CD4-positive, alpha-beta memory T cell (primary cell): ENCODE measurements around the gene COG8. TPM values are rescaled to one million over a fixed set of nuclear protein-coding genes. Genes with fewer than 3 reads are reported as not detected.

Experiments
- CTCF ChIA-PET: fragments of 350-600 bp; sonication (Branson Sonifier 250); formaldehyde crosslinking; loops from one replicate; lab custom pipeline; 2021; ENCODE audit warnings: inconsistent platforms; ENCODE audit not compliant: partially characterized antibody; lab: Charles Lee
- POLR2A ChIA-PET: fragments of 350-600 bp; sonication (Branson Sonifier 250); formaldehyde crosslinking; loops from one replicate; lab custom pipeline; 2021; ENCODE audit not compliant: partially characterized antibody; lab: Charles Lee
- DNase-seq, 5 donors: peaks; one replicate each; pipeline versions ENCODE4 v3.0.0 to v3.0.0-alpha.2; 2020 to 2022; ENCODE audit warnings: mixed read lengths in 1 of 5
- H3K27ac ChIP-seq: one replicate; pipeline ENCODE4 v1.7.0; 2013; ENCODE audit warnings: low read depth, low read length
- H3K27me3 ChIP-seq: 2 replicates; pipeline ENCODE4 v1.7.0; 2013; ENCODE audit warnings: mild to moderate bottlenecking, low read length, moderate library complexity; ENCODE audit not compliant: insufficient read depth
- H3K36me3 ChIP-seq: 2 replicates; pipeline ENCODE4 v1.7.0; 2013; ENCODE audit warnings: mild to moderate bottlenecking, low read length, moderate library complexity; ENCODE audit not compliant: insufficient read depth
- H3K4me1 ChIP-seq: 2 replicates; pipeline ENCODE4 v1.7.0; 2013; ENCODE audit warnings: mild to moderate bottlenecking, low read length, moderate library complexity; ENCODE audit not compliant: insufficient read depth
- H3K4me3 ChIP-seq, 2 donors: one replicate each; pipeline ENCODE4 v1.7.0; 2013; ENCODE audit warnings: low read length in 2 of 2, mild to moderate bottlenecking in 1 of 2
- H3K9me3 ChIP-seq, 2 donors: one replicate each; pipeline ENCODE4 v1.7.0; 2013; ENCODE audit warnings: low read length in 2 of 2, control low read depth in 1 of 2; ENCODE audit not compliant: control insufficient read depth in 1 of 2
- H3K27ac Mint-ChIP-seq, 7 donors: one replicate each; pipeline ENCODE4 v1.8.0; 2020 to 2021; ENCODE audit warnings: mixed read lengths in 7 of 7, mild to moderate bottlenecking in 6 of 7, inconsistent platforms in 3 of 7, moderate library complexity in 3 of 7
- H3K27me3 Mint-ChIP-seq, 2 donors: one replicate each; pipeline ENCODE4 v1.8.0; 2020 to 2021; ENCODE audit warnings: mixed read lengths in 2 of 2
- H3K36me3 Mint-ChIP-seq, 2 donors: one replicate each; pipeline ENCODE4 v1.8.0; 2020 to 2021; ENCODE audit warnings: mixed read lengths in 2 of 2, inconsistent platforms in 1 of 2, mild to moderate bottlenecking in 1 of 2
- H3K4me1 Mint-ChIP-seq, 4 donors: one replicate each; pipeline ENCODE4 v1.8.0; 2020 to 2021; ENCODE audit warnings: mixed read lengths in 4 of 4, mild to moderate bottlenecking in 1 of 4
- H3K4me3 Mint-ChIP-seq, 8 donors: one replicate each; pipeline ENCODE4 v1.8.0; 2020 to 2021; ENCODE audit warnings: mixed read lengths in 8 of 8, mild to moderate bottlenecking in 7 of 8, moderate library complexity in 6 of 8, inconsistent platforms in 3 of 8
- H3K9me3 Mint-ChIP-seq, 8 donors: one replicate each; pipeline ENCODE4 v1.8.0; 2020 to 2021; ENCODE audit warnings: mixed read lengths in 8 of 8, mild to moderate bottlenecking in 5 of 8, inconsistent platforms in 3 of 8, moderate library complexity in 1 of 8
- intact Hi-C: fragments of 100-400 bp; cut with micrococcal nuclease; formaldehyde crosslinking; loops from one replicate; pipeline ENCODE4 v1.15.1; 2023
- polyA plus RNA-seq, 2 donors: library from polyadenylated mRNA; unstranded; fragments of 300-500 nt; fragmentation: Illumina TruSeq; gene quantifications; one replicate each; pipeline ENCODE4 v1.2.3, GENCODE V29; 2021
- total RNA-seq, 2 experiments: library from RNA; stranded (reverse); gene quantifications; one replicate each; pipeline ENCODE4 v1.2.3, GENCODE V29; 2021

Gene COG8
- total and polyA plus RNA-seq, 4 experiments from 2014 or later, result 31.3 to 66.1 (median 50.0) TPM

DNA sequence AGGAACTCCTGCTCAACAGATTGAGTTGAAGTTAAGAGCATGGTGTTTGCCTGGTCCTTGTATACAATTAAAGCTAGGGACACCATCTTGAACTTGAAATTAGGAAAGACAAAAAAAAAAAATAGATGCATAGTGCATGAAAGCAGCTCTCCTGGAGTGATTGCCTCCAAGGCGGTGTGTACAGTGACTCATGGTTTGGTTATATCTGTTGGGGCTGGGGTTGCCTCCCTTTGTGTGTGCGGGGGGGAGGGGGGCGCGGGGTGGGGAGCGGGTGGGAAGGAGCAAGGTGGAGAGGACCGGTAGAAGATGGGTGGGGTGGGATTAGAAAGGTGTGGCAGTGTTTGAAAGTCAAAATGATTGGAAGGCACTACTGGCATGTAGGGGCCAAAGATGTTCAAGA is 8.9 kb upstream of the COG8 start:
- Histone ChIP-seq H3K9me3 (no peaks in the 10 kb centered on the region), H3K4me3 (no peak overlapping the region), H3K4me1 (no peaks in the 10 kb centered on the region), H3K36me3 (peaks cover 5% of the 10 kb centered on the region), H3K27ac (no peak overlapping the region), H3K27me3 (no peaks in the 10 kb centered on the region)
- Mint-ChIP-seq H3K4me3 (no peak overlapping the region), H3K27ac (peak overlapping the region in 1 of 7 donors; percentile 41), H3K9me3 (peaks cover 0 to 2% (median 0%) of the 10 kb centered on the region in 8 donors), H3K27me3 (no peaks in the 10 kb centered on the region), H3K36me3 (peaks cover 5 to 36% of the 10 kb centered on the region in 2 donors), H3K4me1 (peaks cover 1 to 4% (median 3%) of the 10 kb centered on the region in 4 donors)
- ChIA-PET POLR2A (no interaction called here), CTCF (no interaction called here)
- DNase-seq, result no peak
- intact Hi-C loops, result no loop called here

DNA sequence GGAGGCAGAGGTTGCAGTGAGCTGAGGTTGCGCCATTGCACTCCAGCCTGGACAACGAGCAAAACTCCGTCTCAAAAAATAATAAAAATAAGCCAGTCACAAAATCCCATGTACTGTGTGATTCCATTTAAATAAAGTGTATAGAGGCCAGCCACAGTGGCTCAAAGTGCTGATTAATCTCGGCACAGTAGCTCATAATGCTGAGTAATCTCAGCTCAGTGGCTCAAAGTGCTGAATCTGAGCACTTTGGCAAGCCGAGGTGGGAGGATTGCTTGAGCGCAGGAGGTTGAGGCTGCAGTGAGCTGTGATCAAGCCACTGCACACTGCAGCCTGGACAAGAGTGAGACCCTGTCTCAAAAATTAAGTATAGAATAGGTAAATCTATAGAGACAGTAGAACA is 7.3 kb upstream of the COG8 start:
- peaks cover 6 to 33% of the 10 kb centered on the region in 2 donors for H3K36me3 Mint-ChIP-seq

GRCh38 chr16:69345923-69346322 is 6.6 kb upstream of the COG8 start:
- Histone ChIP-seq H3K4me1 (peaks cover 7% of the 10 kb centered on the region), H3K9me3 (no peaks in the 10 kb centered on the region), H3K27ac (no peak overlapping the region), H3K4me3 (no peak overlapping the region), H3K36me3 (peaks cover 23% of the 10 kb centered on the region), H3K27me3 (no peaks in the 10 kb centered on the region)
- Mint-ChIP-seq H3K9me3 (no peaks in the 10 kb centered on the region), H3K27me3 (no peaks in the 10 kb centered on the region), H3K36me3 (peaks cover 13 to 35% of the 10 kb centered on the region in 2 donors), H3K4me1 (peaks cover 7 to 17% (median 12%) of the 10 kb centered on the region in 4 donors), H3K4me3 (no peak overlapping the region), H3K27ac (peak overlapping the region in 1 of 7 donors; percentile 56)
- intact Hi-C loops, result no loop called here
- CTCF ChIA-PET, result no interaction called here
- POLR2A ChIA-PET, result no interaction called here
- DNase-seq, result no peak

More for the DNA sequence above, 7.3 kb upstream of the COG8 start:
- H3K27me3 Mint-ChIP-seq, result no peaks in the 10 kb centered on the region
- no peak overlapping the region for H3K27ac ChIP-seq
- peaks cover 15% of the 10 kb centered on the region for H3K36me3 ChIP-seq
- CTCF ChIA-PET, result no interaction called here
- no peaks in the 10 kb centered on the region for H3K27me3 ChIP-seq
- peak overlapping the region in 1 of 7 donors; percentile 2 for H3K27ac Mint-ChIP-seq
- H3K4me3 ChIP-seq, result no peak overlapping the region
- no peaks in the 10 kb centered on the region for H3K4me1 ChIP-seq
- intact Hi-C loops, result no loop called here
- H3K9me3 Mint-ChIP-seq, result no peaks in the 10 kb centered on the region
- DNase-seq, result no peak
- H3K4me1 Mint-ChIP-seq, result peaks cover 2 to 9% (median 5%) of the 10 kb centered on the region in 4 donors
- POLR2A ChIA-PET, result no interaction called here
- no peaks in the 10 kb centered on the region for H3K9me3 ChIP-seq
- H3K4me3 Mint-ChIP-seq, result no peak overlapping the region

DNA sequence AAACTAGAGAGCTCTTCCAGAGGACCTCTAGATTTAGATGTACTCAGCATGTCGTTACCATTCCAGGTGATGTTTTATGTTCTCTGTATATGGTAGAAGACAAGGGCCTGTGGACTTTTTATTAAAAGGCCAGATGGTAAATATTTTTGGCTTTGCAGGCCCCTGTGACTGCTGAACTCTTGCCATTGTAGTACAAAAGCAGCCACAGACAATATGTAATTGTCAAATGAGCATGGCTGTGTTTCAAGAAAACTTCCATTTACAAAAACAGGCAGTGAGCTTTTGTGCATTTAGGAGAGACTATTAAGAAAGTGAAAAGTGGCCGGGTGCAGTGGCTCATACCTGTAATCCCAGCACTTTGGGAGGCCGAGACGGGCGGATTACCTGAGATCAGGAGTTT is 4.8 kb upstream of the COG8 start:
- DNase-seq, result no peak
- Mint-ChIP-seq H3K27me3 (no peaks in the 10 kb centered on the region), H3K27ac (no peak overlapping the region), H3K4me3 (no peak overlapping the region), H3K36me3 (peaks cover 16 to 40% of the 10 kb centered on the region in 2 donors), H3K4me1 (peaks cover 16 to 34% (median 27%) of the 10 kb centered on the region in 4 donors), H3K9me3 (no peaks in the 10 kb centered on the region)
- Histone ChIP-seq H3K27ac (no peak overlapping the region), H3K4me3 (no peak overlapping the region), H3K9me3 (no peaks in the 10 kb centered on the region), H3K4me1 (peaks cover 16% of the 10 kb centered on the region), H3K36me3 (peaks cover 23% of the 10 kb centered on the region), H3K27me3 (no peaks in the 10 kb centered on the region)
- intact Hi-C loops, result no loop called here
- ChIA-PET POLR2A (no interaction called here), CTCF (no interaction called here)

- CTCF ChIA-PET, result interaction anchor here (0.8 to 2.2 kb wide), 6 partner anchors 11 to 41 kb away, joined by 3 to 9 read pairs (median 3); no protein-coding TSS in a partner anchor
These were observed 806 bp upstream of the COG8 start for GRCh38 chr16:69340095-69340644.

DNA sequence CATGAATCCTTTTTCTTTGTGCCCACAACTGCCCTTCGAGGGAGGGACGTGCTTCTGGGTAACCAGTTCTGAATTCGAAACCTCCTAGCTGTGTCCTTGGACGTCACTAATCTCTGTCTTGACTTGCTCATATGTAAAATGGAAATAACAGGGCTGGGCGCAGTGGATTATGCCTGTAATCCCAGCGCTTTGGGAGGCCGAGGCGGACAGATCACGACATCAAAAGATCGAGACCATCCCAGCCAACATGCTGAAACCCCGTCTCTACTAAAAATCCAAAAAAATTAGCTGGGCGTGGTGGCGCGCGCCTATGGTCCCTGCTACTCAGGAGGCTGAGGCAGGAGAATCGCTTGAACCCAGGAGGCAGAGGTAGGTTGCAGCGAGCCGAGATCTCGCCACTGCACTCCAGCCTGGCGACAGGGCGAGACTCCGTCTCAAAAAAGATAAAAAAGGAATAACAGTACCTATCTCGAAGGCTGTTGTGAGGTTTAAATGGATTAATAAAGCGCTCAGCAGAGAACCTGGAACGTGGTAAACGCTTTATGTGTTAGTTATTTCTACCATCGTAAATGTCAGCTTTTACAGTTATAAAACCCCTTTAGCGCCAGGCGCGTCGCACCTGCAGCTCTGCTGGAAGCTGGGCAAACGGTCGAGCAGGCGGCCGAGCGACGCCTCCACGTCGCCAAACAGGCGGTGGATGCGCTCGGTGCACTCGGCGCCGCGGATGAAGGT is 641 bp downstream of the COG8 start:
- DNase-seq, result no peak
- POLR2A ChIA-PET, result interaction anchor here (0.6 to 5.0 kb wide), 10 partner anchors 10 to 226 kb away, joined by 3 to 116 read pairs (median 3); partner anchors contain the start of genes PDF, SNTB2 and VPS4A
- CTCF ChIA-PET, result interaction anchor here (0.7 to 2.2 kb wide), 5 partner anchors 10 to 1020 kb away, joined by 3 to 9 read pairs (median 4); partner anchors contain the start of gene VPS4A
- Histone ChIP-seq H3K27me3 (no peaks in the 10 kb centered on the region), H3K4me1 (peaks cover 39% of the 10 kb centered on the region), H3K4me3 (peak overlapping the region; percentile 77 to 97), H3K27ac (peak overlapping the region; percentile 81), H3K9me3 (no peaks in the 10 kb centered on the region), H3K36me3 (peaks cover 34% of the 10 kb centered on the region)
- H3K4me1 Mint-ChIP-seq, result peaks cover 36 to 74% (median 55%) of the 10 kb centered on the region in 4 donors
- intact Hi-C loops, result loop anchor here (1.0 to 10.0 kb wide), 6 partner anchors 8 to 227 kb away; partner anchors contain the start of genes CYB5B, NFAT5, PDF and VPS4A
- peak overlapping the region; percentile 84 to 97 (median 93) for H3K27ac Mint-ChIP-seq
- no peaks in the 10 kb centered on the region for H3K9me3 Mint-ChIP-seq
- H3K27me3 Mint-ChIP-seq, result no peaks in the 10 kb centered on the region
- peak overlapping the region; percentile 96 to 100 (median 100) for H3K4me3 Mint-ChIP-seq
- peaks cover 32 to 59% of the 10 kb centered on the region in 2 donors for H3K36me3 Mint-ChIP-seq

More at GRCh38 chr16:69340095-69340644, 806 bp upstream of the COG8 start:
- Histone ChIP-seq H3K4me1 (peaks cover 39% of the 10 kb centered on the region), H3K9me3 (no peaks in the 10 kb centered on the region), H3K4me3 (peak overlapping the region; percentile 77 to 97), H3K27me3 (no peaks in the 10 kb centered on the region), H3K36me3 (peaks cover 23% of the 10 kb centered on the region), H3K27ac (peak overlapping the region; percentile 81)
- Mint-ChIP-seq H3K27ac (peak overlapping the region; percentile 96 to 100 (median 99)), H3K27me3 (no peaks in the 10 kb centered on the region), H3K4me3 (peak overlapping the region; percentile 96 to 100 (median 100)), H3K9me3 (no peaks in the 10 kb centered on the region), H3K36me3 (peaks cover 23 to 46% of the 10 kb centered on the region in 2 donors), H3K4me1 (peaks cover 34 to 69% (median 48%) of the 10 kb centered on the region in 4 donors)
- POLR2A ChIA-PET, result interaction anchor here (0.6 to 5.0 kb wide), 6 partner anchors 12 to 224 kb away, joined by 3 to 116 read pairs (median 6); partner anchors contain the start of genes CHTF8, PDF, TERF2 and UTP4
- DNase-seq, result peak in 1 of 5 donors; percentile 47
- intact Hi-C loops, result no loop called here

DNA sequence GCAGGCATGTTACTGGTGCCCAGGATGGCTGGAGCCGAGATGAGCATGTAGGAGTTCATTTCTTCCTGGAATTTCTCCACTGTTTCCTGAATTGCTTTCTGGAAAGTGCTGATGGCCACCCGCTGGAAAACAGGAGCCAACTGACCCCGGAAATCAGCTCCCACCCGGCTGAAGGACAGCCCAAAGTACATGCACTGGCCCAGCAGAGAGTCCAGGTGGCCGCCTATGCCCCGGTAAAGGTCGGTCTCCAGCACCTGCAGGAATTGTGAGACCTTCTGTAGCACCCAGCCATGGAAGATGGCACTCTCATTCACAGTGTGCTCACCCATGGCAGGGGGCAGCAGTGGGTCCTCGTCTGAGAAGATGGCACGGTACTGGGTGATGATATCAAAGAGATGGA is 4.7 kb downstream of the COG8 start:
- intact Hi-C loops, result loop anchor here (10.0 kb wide), 1 partner anchor 90 kb away; the partner anchor contains the start of gene CYB5B
- CTCF ChIA-PET, result no interaction called here
- POLR2A ChIA-PET, result interaction anchor here (1.9 kb wide), 1 partner anchor 20 kb away, joined by 5 read pairs; no protein-coding TSS in a partner anchor

More for the DNA sequence above, 4.7 kb downstream of the COG8 start:
- H3K27me3 Mint-ChIP-seq, result no peaks in the 10 kb centered on the region
- H3K27ac Mint-ChIP-seq, result no peak overlapping the region
- H3K36me3 Mint-ChIP-seq, result peaks cover 15 to 43% of the 10 kb centered on the region in 2 donors
- no peaks in the 10 kb centered on the region for H3K9me3 ChIP-seq
- no peak overlapping the region for H3K27ac ChIP-seq
- peaks cover 23% of the 10 kb centered on the region for H3K36me3 ChIP-seq
- H3K4me3 ChIP-seq, result no peak overlapping the region
- DNase-seq, result no peak
- no peaks in the 10 kb centered on the region for H3K27me3 ChIP-seq
- H3K4me1 ChIP-seq, result peaks cover 31% of the 10 kb centered on the region
- H3K4me3 Mint-ChIP-seq, result peak overlapping the region in 1 of 8 donors; percentile 6
- peaks cover 21 to 59% (median 41%) of the 10 kb centered on the region in 4 donors for H3K4me1 Mint-ChIP-seq
- no peaks in the 10 kb centered on the region for H3K9me3 Mint-ChIP-seq
